Measurements from ENCODE around the gene PDK1.
"Not testable (repeated sequence)": the region's sequence is repeated elsewhere in the genome, so short reads cannot be mapped to it uniquely, and the experiment has no call there.

PDK1 gene

DNA sequence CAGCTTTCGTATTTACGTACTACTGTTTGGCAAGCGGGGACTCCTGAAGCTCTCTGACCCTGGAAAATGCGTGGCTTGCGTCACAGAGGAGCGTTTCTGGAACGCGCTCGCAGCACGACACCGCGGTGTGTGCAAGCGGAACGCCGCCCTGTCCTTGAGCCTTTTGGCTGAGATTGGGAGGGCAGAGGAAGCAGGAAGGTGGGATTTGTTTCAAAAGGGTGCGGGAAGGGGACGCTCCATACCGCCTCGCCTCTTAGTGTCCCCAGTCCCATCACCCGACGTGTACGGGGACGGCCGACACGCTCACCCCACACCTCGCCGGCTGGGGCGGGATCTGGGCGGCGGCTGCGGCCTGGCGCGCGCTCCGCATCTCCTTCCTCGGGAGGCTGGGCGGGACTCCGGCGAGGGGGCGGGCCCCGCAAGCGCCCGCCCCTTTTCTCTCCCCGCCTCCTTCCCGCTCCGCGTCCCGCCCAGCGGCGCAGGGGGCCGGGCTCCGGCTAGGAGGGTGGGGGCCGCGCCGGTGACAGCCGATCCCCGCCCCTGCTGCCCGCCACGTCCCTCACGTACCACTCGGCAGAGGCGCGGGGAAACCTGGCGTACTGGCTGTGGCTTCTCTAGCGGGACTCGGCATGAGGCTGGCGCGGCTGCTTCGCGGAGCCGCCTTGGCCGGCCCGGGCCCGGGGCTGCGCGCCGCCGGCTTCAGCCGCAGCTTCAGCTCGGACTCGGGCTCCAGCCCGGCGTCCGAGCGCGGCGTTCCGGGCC is at the start of gene PDK1:
PDK1 (plus strand) TSS at position 569 of the 762 bp plus-strand sequence; CDS start at position 630, 61 bp downstream.
- peak; percentile 36 to 57 for DNase-seq

DNA sequence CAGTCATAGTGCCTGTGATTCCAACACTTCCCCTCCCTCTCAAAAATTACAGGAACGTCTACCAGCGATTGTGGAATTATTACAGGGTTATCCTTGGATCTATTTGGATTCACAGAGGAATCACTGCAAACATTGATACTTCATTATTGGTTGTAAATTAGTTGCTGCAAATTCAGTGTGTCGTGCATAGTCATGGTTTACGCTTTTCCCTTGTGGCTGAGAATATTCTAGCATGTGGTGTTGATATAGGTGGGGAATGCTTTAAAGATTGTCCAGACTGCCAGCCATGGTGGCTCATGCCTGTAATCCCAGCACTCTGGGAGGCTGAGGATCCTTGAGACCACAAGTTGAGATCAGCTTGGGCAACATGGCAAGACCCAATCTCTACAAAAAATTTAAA is 48.7 kb upstream of the PDK1 start:
- DNase-seq, result no peak

DNA sequence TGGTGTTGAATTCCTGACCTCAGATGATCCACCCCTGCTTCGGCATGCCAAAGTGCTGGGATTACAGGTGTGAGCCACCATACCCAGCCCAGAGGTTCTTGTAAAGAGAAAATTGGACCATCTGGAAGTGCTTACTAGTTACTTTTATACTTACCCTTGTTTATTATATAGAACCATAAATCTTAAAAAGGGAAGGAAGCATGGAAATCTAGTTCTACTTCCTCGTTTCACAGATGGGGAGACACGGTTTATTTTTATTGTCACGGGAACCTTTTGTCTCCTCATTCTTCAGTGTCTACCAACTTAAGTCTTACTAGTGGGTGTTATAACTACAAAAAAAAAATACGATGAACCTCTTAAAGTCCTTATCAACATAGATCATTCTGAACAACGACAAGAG is 45.8 kb upstream of the PDK1 start:
- no peak for DNase-seq

DNA sequence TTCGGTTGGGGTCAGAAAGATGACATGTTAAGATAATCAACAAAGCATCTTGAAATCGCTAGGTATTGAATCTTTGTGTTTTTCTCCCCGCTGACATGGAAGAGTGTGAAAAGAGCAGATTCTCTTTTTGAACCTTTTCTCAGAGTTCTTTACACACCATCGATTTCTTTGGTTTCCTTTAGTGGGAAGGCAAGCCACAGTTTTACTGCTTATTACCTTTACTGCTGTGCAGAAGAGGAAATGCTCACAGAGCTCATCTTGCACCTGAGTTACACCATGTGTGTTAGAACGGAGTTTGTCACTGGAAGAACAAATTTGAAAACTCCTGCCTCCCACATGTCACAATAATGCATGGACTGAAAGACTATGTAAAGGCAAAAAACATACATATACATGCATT is 45.3 kb upstream of the PDK1 start:
- DNase-seq, result no peak

DNA sequence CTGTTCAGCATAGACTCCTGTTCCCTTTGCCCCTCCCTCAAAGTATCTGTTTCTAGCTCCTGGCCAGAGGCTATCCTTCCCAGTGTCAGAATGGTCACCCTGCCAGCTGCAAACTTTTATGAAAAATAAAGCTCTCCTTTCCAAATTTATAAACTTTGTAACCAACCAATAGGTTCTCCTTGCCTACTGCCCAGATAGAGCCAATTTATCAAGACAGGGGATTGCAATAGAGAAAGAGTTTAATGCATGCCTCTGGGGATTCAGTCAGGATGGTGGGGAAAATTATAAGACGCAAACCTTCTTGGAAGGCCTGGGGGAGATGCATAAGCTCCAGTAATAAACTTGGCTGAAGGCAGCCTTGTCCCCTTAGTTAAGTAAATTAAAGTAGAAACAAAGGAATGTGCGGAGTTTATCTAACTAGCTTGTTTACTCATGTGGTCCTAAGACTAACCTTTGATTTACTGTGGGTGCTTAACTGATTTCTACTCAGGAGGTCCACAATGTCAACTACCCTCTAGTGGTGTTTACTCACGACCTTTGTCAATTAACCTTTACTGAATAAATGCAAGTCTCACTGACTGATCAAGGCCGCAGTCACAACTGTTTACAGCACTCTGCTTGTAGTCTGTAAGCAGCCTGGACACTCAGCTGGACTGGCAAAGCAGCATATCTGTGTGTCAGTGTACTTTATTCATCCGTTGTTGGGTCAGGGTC is 42.9 kb upstream of the PDK1 start:
- no peak for DNase-seq

DNA sequence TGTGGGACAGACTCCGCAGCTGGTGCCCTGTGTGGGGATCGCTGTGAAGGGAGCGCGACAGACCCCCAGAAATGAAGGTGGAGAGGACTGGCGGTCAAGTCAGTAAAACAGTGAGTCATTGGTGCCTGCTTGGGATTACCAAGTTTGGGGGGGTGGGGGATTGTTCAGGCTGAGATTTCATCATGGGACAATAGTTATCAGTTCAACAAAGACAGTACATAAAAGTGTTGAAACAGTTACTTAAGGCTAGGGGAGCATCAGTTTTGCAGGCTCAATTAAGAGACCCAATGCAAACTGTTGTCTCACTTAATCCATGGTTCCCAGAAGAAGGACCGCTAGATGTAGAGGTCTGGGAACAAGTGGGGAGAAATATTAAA is 42.4 kb upstream of the PDK1 start:
- DNase-seq, result no peak

DNA sequence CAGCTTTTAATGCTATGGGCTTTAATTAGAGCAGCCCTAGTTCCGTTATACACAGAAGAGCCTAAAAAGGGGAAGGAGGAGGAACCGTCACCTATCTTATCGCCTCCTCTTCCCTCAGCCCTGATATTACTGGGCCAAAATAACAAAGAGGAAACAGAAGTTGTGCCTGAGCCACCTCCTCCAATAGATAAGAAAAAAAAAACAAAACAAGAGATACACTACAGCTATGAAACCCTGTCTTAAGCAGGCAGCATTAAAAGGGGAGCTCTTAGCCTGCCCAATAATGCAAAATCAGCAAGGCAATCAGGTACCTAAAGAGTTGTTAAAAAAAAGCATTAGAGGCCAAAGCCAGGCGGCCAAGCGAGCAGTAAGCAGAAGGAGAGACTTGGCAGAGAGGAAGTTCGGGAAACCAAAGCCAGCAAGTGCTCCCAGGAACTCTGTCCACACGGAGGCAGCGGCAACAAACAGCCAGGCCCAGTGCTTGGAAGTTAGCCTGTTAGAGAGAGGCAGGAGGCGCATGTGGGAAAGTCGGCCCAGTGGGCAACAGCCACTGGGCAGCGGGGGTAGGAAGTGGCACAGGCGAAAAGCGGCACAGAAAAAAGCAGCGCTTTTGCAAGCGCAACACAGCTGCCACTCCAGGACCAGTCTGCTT is 41.8 kb upstream of the PDK1 start:
- DNase-seq, result no peak

DNA sequence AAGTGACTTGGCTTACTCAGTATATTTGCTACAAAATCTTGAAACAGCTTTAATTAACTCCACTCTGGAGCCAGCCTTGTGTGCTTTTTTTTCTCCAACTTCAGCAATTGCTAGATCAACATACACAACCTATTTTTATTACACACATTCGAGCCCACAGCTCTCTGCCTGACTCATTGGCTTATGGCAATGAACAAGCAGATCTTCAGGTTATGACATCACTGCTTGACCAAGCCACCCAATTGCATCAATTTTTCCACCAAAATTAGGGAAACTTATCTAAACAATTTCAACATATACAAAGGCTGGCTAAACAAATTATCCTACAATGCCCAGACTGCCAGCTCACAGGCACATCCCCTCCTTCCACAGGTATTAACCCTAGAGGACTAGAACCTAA is 39.6 kb upstream of the PDK1 start:
- DNase-seq, result no peak

DNA sequence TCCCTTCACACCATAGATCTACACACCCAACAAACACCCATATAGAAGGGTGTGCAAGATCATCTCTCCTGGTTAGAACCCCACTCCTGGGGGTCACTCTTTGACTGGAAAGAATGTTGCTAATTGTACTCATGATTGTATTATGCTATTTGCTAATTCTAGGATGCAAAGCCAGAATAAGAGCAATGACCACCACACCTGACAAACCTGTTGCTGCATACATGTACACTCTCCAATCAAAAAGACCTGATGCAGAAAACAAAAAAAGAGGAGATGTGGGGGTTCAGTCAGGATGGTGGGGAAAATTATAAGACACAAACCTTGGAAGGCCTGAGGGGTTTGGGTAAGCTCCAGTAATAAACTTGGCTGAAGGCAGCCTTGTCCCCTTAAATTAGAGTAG is 36.9 kb upstream of the PDK1 start:
- no peak for DNase-seq

DNA sequence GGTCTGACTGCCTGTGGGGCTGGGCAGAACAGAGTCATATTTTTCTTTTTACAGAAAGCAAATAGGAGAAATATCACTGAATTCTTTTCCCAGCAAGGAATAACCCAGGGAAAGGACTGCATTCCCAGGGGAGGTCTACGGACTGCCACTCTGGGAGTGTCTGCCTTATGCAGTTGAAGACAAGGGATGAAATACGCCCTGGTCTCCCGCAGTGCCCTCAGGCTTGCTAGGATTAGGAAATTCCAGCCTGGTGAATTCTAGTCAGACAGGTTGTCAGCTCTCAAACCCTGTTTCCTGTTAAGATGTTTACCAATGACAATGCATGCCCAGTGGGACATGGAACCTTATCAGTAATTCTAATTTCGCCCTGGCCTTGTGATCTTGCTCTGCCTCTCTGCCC is 30.3 kb upstream of the PDK1 start:
- DNase-seq, result no peak

DNA sequence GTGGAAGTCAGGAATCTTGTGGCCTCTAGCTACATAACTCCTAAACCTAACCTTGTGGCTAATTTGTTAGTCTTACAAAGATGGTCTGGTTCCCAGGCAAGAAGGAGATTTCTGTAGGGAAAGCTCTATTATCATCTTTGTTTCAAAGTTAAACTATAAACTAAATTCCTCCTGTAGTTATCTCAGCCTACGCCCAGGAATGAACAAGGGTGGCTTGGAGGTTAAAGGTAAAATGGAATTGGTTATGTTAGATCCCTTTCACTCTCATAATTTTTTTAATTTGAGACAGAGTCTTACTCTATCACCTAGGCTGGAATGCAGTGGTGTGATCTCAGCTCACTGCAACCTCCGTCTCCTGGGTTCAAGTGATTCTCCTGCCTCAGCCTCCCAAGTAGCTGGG is 24.6 kb upstream of the PDK1 start:
- no peak for DNase-seq

DNA sequence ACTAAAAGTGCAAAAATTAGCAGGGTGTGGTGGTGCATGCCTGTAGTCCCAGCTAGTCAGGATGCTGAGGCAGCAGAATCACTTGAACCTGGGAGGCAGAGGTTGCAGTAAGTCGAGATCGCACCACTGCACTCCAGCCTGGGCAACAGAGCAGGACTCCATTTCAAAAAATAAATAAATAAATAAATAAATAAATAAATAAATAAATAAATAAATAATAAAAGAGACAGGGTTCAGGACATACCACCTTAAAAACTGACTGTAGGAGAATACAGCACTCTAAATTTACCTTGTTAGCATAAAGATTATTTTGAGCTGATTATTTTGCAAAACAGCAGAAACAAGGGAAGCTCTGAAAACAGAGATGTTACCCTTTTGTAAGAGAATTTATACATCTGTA is 23.4 kb upstream of the PDK1 start:
- DNase-seq, result not testable (repeated sequence)

DNA sequence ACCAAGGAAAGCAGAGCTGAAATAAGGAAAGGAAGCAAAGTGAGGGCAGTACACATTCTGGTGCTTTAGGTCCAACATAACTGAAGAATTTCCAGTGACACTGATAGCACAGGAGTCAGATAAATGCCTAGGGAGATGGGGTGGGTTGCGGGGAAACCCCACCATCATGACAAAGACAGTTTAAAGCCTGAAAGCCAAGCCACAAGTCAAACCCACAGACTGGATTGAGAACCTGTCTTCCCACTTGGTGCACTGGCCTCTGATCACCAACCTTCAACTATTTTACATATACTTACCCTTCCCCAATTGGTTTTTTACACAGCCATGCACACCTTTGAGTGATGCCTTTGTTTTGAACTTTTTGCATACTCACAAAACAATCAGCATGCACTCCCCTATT is 22.2 kb upstream of the PDK1 start:
- DNase-seq, result no peak

DNA sequence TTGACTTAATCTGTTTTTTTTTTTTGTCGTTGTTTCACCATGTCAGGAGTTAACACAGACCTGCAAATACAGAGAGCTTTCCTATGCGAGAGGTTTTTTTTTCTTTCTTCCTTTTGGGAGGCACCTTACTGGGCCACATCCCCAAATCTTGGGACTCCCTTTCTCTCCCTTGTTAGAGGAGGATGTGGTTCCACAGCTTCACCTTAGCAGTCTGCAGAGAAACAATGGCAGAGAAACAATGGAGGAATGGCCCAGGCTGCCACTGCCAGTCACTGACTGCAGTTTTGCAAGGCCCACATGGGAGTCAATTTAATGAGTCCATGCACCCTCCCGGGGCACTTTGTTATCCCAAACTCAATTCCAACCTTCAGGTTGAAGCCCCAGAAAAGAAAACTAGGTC is 20.8 kb upstream of the PDK1 start:
- no peak for DNase-seq

DNA sequence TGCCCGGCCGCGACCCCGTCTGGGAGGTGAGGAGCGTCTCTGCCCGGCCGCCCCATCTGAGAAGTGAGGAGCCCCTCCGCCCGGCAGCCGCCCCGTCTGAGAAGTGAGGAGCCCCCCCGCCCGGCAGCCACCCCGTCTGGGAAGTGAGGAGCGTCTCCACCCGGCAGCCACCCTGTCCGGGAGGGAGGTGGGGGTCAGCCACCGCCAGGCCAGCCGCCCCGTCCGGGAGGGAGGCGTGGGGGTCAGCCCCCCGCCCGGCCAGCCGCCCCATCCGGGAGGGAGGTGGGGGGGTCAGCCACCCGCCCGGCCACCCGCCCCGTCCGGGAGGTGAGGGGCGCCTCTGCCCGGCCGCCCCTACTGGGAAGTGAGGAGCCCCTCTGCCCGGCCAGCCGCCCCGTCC is 18.0 kb upstream of the PDK1 start:
- DNase-seq, result not testable (repeated sequence)

DNA sequence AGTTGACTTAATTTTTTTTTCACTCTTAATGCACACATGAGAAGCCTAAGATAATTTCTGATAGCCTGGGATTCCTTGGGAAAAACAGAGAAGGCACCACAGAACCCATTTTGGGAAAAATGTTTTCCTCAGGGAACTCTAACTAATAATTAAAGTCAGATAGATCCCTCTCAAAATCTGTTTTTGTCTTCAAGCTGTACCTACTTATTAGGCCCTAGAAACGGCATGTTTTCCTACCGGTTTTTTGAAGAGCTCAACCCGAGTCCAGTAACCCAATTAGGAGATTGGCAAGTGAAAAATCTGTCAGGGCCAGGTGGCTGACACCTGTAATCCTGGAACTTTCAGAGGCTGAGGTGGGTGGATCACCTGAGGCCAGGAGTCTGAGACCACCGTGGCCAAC is 16.1 kb upstream of the PDK1 start:
- no peak for DNase-seq

DNA sequence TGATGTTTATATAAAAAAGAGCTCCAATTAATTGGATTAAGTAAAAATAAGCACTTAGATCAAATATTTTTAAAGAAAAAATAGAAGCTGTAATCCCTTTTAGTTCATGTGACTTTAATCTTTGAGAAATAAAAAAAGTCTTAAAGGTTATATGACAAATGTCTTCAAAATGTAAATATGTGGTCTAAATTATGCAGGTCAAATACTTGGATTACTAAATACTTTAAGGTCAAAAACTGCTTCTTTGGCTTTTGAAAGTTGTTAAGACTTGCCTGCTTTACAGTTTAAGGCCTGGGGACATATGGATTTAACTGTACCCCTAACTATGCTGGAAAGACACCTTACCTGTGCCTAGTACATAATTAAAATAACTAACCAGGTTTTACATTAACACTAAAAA is 15.5 kb upstream of the PDK1 start:
- no peak for DNase-seq

DNA sequence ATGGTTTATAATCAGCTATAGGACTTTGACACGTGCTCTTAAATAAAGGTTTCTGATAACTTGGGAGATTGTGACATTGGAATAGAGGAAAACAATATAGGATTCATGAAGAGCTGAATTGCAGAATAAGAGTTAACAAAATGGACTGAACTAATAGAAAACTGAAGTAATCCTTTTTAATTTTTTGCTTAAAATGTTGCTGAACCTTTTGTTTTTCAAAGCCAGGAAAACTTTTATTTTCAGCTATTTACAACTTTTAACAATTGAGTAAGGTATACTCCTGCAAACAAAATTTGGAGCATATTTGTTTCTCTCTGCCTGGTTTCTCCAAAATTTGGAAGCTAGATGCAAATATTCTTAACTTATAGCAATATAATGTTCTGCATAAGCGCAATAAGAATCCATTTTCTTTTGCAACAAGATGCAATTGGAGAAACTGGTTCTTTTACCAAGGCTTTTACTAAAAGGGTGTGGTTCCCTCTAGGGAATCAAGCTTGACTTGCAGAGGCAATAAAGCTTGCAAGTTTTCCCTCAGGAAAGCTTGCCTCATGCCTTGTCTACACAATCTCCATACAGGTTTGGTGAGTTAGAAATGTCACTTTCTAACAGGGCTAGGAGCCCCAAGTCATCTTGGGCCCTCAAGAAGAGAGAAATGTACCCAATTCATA is 10.3 kb upstream of the PDK1 start:
- DNase-seq, result no peak

DNA sequence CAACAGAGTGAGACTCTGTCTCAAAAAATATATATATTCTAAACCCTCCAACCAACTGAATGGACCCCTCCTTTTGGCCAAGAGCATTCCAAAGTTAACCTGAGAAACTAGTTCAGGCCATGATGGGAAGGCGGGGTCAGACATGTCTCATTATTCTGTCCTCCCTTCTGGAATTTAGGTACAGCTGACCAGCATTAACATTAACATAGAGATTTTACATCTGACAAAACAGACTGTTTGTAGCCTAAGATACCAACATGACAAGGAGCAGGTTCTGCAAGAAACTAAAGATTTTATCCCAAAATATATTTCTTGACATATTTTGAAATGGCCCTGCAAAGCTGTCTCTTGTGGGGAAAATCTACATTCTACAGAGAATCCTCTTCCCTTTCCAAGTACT is 6.8 kb upstream of the PDK1 start:
- DNase-seq, result no peak

DNA sequence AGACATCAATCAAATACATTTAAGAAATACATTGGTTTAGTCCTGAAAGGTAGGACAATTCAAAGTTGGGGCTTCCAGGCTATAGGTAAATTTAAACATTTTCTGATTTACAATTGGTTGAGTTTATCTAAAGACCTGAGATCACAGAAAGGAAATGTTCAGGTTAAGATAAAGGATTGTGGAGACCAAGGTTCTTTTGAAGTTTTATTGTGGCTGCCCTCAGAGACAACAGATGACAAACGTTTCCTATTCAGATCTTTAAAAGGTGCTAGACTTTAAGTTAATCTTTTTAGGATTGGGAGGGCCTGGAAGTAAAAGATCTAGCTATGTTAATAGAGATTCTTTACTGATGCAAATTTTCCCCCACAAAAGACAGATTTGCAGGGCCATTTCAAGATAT is 6.1 kb upstream of the PDK1 start:
- not testable (repeated sequence) for DNase-seq

DNA sequence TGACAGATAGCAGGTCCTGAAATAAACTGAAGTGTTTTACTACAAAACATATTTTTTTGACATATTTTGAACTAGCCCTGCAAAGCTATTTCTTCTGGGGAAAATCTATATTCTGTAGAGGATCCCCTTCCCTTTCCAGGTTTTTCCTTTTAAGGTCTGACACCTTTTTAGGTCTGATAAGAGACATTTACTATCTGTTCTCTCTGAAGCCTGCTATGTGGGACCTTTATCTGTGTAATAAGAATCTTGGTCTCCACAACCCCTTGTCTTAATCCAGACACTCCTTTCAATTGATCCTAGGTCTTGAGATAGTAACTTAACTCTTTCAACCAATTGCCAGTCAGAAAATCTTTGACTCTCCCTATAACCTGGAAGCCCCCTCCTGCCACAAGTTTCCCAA is 5.5 kb upstream of the PDK1 start:
- no peak for DNase-seq

DNA sequence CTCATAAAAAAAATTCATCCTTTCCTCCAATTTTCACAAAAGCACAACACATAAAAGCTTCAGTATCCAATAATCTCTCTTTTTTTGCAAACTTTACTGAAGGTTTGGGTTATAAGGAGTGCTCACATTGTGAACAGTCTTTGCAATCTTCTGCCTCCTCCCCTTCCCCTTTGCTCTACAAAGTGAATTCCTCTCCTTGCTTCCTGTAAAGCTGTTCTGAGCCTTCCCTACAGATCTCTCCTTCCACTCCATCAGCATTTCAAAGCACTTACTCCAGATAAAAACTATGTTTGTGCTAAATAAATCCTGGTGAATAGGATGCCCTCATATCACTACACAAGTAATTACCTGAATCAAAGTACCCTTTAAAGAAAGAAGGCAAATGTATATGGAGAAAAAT is 4.6 kb upstream of the PDK1 start:
- DNase-seq, result no peak

DNA sequence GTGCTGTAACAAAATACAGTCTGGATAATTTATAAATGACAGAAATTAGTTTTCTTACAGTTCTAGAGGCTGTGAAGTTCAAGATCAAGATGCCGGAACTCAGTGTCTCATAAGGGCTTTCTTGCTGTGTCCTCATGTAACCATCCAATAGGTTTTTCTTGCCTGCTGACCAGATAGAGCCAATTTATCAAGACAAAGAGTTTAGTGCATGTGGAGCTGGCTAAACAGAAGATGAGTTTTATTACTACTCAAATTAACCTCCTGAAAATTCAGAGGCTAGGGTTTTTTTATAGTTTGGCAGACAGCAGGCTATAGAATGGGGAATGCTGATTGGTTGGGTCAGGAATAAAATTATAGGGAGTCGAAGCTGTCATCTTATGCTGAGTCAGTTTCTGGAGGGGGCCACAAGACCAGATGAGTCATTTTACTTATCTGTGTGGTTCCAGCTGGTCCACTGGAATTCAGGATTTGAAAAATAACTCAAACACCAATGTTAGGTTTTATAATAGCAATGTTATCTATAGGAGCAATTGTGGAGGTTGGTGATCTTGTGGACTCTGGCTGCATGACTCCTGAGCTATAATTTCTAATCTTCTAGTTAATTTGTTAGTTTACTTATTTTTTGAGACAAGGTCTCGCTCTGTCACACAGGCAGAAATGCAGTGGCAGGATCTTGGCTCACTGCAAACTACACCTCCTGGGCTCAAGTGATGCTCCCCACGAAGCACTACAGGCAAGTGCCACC is 3.2 kb upstream of the PDK1 start:
- DNase-seq, result no peak

Measured in NCI-H187 (cell line).